HG03460 (cell line): ENCODE measurements around the gene HOXC10.

Experiments used
- ATAC-seq: cut with Tn5 transposase; IDR thresholded peaks from one replicate; pipeline ENCODE4 v1.9.1; 2021; ENCODE audit not compliant: unreplicated experiment

Gene HOXC10

DNA sequence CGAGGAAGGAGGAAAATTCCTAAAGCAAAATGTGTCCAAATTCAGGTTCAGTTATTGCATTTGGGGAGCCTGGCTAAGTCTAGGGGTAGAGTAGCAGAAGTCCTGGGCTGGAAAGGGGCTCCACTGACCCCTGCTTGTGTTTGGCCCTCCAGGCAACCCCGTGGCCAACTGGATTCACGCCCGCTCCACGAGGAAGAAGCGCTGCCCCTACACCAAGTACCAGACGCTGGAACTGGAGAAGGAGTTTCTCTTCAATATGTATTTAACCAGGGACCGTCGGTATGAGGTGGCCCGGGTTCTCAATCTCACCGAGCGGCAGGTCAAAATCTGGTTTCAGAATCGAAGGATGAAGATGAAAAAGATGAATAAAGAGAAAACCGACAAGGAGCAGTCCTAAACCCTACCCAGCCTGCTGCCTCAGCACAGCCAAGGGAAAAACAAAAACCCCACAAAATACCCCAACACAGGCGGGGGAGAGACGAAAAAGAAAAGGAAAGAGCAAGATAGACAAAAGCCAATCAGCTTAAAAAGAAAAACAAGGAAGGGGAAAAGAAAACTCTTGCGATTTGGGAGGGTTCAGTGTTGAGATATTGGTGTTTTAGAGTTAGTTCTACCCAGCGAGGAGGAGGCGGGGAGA, 17.4 kb downstream of the HOXC10 start:
- no peak for ATAC-seq

DNA sequence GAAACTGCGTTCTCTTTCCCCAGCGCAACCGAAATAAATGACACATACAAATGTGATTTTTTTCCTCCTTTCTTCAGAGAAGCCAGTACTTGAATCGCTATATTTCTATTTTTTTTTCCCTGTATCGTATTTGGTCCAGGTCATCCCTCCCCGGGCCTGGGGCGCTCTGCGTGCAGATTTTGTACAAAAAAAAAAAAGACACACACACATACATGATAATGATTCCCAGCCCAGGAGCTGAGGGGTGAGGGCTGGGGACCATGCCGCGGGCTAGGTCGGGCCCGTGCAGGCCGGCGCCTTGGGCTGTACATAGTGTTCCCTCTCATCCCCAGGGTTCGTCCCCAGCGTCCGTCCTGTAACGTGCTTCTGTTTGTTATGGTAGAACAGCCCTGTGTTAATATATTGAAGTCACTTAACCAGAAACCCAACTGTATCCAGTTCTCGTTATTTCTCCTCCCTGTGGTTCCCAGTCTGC, 18.0 kb downstream of the HOXC10 start:
- no peak for ATAC-seq

DNA sequence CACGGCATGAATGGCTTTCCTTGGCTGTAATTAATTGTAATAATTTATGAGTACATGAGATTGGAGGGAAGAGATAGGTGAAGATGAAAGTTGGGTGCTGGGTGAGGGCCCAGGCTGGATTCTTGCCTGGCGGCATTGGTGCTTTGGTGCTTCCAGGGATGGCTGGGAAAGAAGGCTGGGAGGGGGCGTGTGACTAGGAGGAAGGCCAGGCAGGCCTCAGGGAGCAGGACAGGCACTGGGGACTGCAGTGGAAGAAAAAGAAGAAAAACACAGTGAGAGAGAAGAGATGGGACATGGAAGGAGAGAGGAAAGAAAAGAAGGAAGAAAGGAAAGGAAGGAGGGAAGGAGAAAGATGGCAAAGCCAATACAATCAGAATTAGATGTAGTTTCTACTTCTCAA, 18.7 kb downstream of the HOXC10 start:
- ATAC-seq, result no peak

DNA sequence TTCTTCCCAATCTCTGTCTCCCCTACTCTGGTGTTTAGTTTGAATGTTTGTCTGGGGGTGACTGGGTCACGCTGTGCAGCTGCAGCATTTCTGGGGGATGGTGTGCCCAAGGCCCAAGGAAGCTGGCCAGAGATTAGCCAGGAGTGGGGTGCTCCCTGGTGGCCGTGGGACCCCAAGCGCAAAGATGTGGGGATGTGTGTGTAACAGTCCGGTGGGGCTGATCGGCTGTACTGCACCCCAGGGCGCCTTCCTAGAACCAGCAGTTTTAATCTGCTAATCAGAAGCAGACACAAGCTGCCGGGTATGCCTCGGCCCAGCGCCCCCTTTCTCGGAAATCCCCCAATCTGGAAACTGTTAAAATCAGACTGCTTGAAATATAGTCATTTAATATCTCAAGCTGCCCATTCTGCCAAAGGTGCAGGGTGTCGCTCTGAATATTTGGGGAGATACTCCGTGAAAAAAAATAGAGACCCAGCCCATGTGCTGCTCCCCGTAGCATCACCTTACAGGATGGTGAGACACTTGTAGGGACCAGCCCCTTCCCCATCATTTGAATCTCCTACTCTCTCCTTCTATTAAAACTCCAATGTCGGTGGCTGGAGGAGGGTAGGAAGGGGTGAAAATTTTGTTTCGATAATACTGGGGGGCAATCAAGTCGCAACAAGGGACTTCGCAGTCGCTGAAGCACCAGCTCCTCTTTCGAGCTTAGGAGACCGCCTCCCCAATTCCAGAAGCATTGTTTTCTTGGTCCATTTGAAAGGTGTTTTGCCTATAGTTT, 19.3 kb downstream of the HOXC10 start:
- no peak for ATAC-seq

DNA sequence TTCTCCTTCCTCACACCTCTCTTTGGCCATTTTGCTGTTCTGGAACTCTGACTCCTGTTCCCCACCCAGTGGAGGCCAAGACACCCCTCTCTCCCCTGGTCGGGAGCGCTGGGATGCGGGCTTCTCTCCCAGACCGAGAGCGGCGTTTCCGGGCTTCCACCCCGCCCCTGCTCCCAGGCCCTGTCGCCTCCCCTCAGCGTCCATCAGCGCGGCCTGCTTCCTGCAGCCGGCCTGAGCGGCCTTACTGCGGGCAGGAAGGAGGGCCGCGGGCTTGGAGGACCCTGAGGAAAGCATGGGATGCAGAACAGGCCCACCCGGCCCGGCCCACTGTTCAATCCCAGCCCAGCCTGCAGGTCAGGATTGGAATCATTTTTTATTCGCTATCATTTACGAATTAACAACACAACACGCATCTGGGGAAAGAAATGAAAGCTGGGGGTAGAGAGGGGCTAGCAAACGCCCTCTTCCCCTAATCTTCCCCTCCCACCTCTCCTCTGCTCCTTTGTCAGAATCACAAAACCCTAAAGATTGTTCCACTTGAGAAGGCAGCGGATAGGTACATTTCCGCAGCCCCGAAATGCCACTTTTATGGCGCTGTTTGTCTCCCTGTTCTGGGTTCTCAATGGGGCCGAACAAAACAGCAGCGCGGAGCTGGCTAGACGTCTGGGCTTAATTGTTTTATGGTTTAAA, 20.0 kb downstream of the HOXC10 start:
- no peak for ATAC-seq

DNA sequence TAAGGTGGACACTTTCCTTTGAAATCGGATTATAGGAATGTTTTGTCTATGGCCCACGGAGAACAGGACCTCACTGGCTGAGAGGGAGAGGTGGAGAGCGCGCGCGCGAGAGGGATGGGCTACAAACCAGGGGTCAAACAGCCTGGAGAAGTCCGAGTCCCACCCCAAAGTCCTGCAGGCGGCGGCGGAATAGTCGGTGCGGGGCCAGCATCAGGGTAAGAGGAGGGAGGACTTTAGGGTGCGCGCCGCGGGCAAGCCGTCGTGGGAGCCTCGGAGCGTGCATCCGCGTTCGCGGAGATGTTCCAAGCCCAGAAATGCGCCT, 20.5 kb downstream of the HOXC10 start:
- ATAC-seq, result no peak

DNA sequence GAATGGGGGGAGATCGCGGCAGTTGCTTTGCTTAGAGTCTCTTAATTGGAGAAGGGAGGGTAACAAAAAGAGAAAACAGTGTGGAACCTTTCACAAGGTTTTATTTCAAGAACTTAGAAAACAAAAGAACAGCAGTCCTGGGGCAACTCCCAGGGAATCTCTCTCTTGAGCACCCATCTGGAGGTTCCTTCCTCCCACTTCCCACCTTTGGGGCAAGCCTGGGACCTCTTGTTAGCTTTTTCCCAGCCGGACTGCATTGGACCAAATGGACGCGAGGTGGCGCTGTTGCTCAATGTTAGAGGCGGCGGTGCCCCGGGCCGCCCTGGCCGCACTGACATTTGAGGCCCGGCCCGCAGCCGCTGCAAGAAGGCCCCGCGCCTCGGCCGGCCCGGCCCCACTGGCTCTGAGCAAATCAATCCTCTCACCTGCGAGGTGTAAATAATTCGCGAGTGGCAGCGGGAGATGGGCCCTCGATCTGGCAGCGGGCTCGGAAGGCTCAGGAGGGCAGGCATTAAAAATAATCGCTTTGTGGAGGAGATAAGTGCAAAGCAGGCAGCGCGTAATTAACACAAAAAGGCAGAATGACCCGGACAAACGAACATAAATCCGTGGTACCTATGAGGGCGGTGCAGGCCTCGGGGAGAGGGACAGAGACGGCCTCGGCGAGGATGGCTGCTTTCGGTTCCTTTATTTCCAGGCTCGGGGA, 21.1 kb downstream of the HOXC10 start:
- no peak for ATAC-seq

DNA sequence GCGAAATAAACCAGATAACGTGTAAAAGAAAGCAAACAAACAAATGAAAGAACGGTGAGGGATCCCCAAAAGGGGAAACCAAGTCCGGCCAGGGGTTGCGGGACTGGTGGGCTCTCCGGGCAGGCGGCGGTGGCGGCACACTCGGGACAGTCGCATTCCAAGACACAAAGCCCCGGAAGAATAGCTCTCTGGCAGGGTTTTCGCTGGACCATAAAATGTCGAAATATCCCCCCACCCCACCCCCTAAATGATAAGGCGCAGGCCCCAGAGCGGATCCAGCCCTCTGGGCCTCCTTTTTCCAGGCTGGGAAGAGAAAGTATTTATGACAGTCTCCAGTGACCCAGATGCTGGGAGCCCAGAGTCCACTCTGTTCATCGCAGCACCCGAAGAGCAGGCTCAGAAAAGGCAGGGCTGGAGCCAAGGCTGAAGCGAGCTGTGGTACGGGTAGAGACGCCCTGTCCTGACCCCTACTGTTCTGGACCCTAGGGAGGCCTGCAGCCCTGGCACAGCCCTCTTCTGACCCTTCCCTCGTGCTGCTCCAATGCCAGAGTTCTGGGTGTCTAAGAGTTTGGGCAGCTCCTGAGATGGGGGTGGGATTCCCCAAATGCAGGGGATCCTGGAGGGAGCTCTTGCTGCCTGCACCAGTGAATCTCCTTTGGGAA, 21.7 kb downstream of the HOXC10 start:
- ATAC-seq, result no peak

DNA sequence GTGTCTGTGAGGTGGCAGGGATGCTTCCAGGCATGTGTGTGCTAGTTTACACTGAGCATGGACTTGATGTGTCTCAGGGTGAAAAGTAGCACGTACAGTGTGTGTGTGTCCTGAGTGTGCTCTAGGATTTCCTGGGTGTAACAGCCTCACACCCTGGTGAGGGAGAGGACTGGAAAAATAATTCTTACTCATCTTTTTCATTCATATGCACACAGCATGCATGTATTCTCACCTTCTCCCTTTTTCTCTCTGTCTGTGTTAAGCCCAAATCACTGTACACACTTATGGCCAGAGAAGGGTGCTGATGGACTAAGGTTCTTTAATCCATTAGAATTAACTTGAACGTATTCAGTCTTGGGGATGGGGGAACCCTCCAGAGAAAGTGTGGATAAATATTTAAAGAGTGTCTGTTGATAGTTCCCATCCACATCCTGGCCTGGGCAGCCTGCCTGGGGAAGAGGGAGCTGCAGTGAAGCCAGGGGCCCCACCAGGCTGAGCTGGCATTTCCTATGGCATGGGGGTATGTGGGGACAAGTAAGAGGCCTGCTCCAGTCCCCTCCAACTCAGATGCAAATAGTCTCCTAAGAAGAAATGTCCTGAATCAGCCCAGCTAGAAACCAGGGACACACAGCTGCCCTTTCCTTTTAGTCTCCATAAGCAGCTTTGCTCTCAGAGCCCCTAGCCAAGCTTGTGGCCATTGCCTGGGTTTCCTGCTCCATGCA, 22.8 kb downstream of the HOXC10 start:
- no peak for ATAC-seq

DNA sequence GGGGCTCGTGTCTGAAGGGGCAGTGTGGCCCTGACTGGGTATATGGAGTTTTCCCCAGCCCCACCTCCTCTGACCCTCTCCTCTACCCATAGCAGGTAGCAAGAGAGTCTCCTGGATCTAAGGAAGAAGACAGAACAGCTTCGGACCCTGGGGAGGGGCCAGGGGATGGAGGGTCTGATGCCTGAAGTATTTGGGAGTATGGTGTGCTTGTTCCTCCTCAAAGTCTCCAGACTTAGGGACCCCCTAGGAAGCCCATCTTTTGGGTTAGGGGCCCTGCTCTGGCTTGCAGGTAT, 23.3 kb downstream of the HOXC10 start:
- no peak for ATAC-seq

DNA sequence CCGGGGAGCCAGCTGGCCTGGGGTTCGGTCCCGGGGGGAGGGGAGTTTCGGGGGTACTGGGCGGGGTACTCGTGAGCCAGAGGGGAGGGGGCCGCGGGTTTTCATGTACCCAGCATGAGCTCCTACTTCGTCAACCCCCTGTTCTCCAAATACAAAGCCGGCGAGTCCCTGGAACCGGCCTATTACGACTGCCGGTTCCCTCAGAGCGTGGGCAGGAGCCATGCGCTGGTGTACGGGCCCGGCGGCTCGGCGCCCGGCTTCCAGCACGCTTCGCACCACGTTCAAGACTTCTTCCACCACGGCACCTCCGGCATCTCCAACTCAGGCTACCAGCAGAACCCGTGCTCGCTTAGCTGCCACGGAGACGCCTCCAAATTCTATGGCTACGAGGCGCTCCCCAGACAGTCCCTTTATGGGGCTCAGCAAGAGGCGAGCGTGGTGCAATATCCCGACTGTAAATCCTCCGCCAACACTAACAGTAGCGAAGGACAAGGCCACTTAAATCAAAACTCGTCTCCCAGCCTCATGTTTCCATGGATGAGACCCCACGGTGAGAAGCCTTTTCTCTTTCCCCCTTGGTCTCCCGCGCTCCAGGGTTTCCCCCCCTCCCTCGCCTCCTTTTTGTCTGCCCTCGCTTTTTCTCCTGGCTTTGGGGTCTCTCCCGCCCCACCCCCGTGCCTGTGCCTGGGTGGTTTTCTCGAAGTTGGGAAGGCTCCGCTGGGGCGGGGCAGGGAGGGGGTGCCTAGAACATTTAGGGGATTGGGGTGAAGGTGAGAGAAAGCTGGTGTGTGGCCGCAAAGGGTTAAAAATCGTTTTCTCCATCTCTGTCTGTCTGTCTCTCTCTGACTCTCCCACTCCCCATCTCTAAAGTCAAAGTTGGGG, 24.5 kb downstream of the HOXC10 start:
- no peak for ATAC-seq

DNA sequence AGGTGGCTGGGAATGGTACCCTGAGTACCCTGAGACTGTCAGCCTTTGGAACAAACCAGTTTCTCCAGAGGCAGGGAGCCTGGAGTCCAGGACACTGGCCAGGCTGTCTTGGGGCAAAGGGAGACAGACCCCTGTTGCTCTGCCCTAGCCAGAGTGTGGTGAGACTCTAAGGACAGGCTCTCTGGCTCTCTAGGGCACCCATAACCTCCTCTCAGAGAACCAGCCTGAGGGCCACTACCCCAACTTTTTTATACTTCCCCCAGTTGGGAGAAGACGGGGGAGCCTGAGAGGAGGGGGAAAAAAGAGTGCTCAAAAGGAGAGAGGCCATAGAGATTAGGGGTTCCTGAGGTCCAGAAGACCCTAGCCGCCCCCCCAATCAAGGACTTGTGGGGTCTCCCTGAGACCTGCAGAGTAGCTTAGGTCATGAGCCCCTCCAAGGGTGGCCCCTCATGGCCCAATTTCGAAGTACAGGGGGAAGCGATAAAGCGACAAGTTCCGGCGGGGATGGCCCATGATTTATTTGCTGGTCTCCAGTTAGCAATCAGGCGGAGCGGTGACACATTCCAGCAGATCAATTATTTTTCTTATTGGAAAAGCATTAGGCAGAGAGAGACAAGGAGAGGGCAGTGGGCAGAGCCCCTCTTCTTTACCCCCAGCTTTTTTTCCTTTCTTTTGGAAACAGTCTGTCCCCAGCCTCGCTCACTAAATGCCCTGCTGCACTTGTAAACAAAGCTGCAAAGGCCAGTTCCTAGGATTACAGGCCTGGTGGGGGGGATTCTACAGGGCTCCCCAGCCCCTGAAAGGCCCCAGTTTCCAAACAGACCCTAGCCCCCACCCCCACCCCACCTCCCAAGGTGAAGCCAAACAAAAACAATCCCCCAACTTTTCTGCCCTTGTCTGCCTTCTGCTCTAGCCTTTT, 25.4 kb downstream of the HOXC10 start:
- ATAC-seq, result no peak

DNA sequence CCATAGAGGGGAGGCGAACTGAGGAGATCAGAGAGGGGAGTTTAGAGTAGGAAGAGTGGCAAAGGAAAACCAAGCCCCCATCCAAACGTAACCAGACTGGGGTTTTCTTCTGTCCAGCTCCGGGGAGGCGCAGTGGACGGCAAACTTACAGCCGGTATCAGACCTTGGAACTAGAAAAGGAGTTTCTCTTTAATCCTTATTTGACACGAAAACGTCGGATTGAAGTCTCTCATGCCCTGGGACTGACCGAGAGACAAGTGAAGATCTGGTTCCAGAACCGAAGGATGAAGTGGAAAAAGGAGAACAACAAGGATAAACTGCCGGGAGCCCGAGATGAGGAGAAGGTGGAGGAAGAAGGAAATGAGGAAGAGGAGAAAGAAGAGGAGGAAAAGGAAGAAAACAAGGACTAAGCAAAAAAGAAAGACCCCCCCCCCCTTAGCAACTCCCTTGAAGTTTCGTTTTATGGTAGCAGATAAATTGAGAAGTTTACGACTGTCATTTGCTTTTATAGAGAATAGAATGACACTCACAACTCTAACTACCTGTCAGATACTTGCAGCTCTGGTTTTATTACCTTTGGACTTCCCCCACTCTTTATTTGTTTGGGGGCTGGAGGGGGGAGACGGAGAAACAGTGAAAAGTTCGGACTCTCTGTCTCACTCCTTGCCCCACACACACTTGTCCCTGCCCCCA, 26.2 kb downstream of the HOXC10 start:
- no peak for ATAC-seq

DNA sequence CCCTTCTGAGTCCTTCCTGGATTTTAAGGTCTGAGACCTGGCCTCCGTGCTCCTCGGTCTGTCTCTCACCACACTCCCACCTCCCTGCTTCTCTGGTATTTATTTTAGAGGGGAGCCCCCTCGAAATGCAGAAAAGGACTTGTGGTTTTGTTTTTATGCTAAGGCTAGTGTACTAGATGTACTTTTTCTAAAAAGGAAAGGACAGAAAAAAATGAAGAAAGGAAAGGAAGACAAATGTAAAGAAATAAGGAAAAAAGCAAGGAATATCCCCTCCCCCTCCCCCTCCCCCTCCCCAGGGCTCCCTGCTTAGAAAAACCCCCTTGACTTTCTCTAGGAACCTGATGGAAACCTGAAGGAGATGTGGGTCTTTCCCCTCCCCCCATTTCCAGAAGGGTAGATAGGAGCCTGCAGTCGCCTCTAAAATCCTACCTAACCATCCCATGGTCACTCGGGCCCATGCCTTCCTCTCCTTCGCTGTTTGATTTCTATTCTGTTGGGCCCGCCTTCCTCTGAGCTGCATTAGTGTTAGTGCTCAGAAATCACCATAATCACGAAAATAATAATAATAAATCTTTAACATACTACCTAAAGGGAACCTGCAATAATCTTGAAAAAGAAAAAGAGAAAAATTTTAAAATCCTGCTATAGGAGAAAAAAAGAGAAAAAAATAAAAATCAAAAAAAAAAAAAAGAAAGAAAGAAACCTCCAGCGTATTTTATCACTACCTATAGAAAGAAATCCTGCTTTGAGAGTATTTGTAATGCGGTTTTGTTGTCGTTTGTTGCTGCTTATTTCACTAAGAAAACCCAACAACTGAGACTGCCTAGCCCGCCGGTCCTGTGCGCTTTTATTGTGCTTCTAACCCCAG, 27.0 kb downstream of the HOXC10 start:
- no peak for ATAC-seq

DNA sequence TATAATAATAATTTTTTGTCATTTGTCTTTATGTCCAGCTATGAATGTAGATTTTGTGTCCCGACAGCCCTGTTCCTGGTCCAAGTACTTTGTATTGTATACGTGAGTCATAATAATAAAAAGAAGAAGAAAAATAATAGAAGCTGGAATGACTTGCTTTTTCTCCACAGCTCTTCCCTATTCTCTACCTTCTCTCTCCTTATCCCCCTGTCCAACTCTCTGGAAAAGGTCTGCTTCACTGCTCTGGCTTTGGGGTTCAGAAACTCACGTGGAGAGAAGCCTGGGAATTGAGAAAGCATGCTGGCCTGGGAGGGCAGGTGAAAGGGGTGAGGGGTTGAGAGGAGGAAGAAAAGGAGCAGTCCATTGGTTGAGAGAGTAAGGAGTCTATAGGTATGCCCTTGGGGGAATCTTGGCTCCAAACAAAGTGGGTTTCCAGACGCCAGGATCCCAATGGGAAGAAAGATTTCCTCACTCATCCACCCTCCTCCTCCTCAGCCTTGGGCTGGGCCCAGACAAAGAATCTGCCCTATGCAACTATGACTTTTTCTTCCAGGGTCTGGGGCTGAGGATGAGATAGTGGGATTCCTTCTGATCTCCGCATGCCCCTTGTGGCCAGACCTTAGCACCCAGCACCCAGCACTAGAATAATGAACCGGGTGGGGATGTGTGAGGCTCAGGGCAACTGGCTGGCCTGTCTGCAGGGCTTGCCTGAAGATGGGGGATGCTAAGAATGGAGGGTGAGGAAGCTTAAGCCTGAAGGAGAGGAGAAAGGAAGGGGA, 27.9 kb downstream of the HOXC10 start:
- no peak for ATAC-seq

DNA sequence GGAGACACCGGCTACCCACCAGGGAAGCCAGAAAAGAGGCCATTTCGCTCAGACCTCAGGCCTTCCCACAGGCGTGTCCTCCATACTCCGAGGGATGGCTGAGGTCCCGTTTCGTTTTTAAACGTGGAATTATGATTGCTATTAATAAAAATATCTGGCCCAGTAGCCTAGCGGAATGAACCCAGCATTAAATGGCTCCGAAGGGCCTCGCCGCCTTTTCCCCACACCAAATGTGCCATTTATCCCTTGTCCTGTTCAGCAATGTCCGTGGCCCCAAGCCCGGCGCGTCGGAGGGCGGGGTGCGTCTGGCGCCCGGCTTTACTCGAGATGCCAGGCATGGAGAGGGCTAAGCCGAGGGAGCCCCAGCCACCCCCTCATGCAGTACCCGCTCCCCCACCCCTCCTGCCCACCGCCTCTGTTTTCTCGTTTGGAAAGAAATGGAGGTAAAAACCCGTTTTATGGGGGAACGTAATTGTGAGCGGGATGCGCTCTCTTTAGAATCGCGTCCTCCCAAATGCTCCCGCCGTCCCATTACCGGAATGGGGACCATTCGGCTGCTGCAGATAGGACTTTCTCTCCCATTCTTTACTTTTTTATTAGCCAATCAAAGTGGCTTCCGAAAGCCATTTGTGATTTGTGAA, 29.6 kb downstream of the HOXC10 start:
- ATAC-seq, result no peak
